ENCODE results near the gene BBS2. TPM values are rescaled to one million over a fixed set of nuclear protein-coding genes. Genes with fewer than 3 reads are reported as not detected.

Gene BBS2, protein sequence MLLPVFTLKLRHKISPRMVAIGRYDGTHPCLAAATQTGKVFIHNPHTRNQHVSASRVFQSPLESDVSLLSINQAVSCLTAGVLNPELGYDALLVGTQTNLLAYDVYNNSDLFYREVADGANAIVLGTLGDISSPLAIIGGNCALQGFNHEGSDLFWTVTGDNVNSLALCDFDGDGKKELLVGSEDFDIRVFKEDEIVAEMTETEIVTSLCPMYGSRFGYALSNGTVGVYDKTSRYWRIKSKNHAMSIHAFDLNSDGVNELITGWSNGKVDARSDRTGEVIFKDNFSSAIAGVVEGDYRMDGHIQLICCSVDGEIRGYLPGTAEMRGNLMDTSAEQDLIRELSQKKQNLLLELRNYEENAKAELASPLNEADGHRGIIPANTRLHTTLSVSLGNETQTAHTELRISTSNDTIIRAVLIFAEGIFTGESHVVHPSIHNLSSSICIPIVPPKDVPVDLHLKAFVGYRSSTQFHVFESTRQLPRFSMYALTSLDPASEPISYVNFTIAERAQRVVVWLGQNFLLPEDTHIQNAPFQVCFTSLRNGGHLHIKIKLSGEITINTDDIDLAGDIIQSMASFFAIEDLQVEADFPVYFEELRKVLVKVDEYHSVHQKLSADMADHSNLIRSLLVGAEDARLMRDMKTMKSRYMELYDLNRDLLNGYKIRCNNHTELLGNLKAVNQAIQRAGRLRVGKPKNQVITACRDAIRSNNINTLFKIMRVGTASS
- 57.6 and 64.5 TPM in 2 replicates for total RNA-seq (2014; rRNA removed; shearing (Covaris generic))

DNA sequence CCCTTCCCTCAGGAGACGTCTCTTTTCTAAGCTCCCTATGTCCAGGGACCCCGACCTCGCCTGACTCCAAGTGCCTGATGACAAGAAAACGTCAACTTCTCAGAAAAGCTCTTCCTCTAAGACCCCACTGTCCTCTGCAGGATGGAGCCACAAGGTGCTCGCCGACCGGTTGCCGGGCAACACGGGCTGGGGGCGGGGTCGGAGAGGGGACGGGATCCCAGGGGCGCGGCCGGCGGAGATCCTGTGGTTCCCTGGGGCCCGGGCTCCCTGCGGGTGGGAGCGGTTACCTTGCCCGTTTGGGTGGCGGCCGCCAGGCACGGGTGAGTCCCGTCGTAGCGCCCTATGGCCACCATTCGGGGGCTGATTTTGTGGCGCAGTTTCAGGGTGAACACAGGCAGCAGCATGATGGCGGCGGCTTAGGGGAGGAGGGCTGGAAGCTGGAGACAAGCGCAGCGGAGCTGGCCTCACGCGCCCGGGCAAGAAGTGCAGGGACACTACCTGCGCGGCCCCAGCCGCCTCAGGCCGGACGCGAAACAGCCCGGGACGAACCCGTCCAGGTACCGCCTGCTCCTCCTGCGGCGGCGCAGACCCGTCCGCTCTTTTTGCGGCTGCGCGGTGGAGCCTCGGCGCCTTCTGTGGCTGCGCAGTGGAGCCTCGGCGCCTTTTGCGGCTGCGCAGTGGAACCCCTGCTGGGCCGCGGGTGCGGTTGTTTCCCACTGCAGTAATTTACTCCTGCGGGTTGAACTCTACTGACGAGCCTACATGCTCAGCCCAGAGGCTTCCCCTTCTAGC is at the start of gene BBS2:
TSS of gene BBS2 (minus strand) at position 566 of the 792 bp plus-strand sequence. CDS start at position 404, 162 bp downstream.
- peak; percentile 69 for DNase-seq (ENCODE audit: low spot score)

DNA sequence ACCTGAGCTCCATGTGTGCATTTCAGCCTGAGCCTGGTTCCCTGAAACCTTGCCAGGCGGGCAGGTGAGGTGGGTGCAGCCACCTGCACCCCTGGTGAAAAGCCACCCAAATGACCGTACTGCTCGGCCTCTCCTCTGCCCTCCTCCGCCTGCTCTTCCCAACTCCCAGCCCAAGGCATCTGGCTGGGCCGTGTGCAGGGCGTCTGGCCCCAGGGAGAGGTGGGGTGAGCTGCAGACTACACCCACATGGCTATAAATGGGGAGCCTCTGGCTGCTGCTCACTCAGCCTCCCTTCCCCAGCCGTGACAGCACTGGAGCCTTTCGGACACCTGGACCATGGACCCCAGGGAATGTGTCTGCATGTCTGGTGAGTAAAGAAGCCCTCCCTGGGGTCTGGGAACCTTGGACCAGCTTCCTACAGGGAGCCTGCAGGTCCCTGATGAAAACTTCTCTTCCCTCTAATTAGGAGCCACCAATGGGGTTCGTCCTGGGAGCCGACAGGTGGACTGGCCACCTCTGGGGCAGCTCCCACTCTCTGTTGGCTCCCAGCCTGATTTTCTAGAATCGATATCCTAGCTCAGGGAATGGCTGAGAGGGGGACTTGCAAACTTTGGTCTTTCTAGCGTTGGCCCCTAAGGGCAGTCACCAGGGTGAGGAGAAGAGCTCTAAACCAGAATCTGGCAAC is 45.1 kb upstream of the BBS2 start, which contains the start of gene MT4:
TSS of gene MT4 (plus strand) at position 281 of the 685 bp plus-strand sequence. CDS start at position 337, 56 bp downstream.
- no peak for DNase-seq (ENCODE audit: low spot score)

DNA sequence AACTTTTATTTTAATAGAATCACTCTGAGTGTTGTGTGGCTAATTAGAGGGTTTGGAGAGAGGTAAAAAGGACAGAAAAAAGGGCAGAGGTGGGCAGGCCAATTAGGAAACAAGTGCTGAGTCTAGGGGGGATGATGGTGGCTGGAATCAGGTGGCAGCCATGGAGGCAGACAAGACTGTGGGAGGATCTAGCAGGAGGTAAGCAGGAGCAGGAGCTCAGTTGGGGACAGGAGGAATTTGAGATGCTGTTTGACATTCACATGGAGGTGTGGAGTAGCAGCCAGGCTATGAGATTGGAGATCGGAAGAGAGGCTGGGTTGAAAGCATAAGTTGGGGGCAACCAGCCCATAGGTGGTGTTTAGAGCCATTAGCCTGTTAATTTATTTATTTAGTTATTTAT is 41.3 kb upstream of the BBS2 start:
- no peak for DNase-seq (ENCODE audit: low spot score)

DNA sequence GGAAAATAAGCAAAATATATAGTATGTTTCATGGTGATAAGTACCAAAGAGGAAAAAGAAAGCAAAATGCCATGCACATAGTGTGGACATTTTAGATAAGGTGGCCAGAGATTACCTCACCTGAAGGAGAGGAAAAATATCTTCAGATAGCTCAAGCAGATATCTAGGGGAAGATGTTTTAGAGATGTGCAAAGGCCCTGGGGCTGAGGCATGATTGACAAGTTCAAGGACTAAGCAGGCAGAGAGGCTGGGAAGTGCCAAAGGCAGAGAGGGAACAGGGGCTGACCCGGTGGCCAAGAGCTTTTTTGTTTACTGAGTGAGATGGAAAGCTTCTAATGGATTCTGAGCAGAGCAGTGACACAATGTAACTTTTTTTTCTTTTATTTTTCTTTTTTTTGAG is 40.6 kb upstream of the BBS2 start:
- DNase-seq (ENCODE audit: low spot score): no peak

DNA sequence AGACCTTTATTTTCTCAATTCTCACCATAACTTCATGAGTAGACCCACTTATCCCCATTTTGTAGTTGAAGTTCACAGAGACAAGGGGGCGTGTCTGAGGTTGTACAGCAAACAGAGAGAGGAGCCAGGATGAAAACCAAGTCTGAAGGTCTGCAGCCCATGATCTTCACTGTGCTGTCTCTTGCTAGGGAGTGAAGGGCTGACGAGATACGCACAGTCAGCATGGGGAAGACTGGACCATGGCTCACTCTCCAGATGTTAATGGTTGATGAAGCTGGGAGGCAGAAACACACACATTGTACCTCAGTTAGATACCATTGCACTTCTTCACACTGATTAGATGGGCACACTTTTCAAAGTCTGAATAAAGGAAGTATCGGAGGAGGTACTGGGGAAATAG is 39.3 kb upstream of the BBS2 start:
- DNase-seq (ENCODE audit: low spot score): no peak

DNA sequence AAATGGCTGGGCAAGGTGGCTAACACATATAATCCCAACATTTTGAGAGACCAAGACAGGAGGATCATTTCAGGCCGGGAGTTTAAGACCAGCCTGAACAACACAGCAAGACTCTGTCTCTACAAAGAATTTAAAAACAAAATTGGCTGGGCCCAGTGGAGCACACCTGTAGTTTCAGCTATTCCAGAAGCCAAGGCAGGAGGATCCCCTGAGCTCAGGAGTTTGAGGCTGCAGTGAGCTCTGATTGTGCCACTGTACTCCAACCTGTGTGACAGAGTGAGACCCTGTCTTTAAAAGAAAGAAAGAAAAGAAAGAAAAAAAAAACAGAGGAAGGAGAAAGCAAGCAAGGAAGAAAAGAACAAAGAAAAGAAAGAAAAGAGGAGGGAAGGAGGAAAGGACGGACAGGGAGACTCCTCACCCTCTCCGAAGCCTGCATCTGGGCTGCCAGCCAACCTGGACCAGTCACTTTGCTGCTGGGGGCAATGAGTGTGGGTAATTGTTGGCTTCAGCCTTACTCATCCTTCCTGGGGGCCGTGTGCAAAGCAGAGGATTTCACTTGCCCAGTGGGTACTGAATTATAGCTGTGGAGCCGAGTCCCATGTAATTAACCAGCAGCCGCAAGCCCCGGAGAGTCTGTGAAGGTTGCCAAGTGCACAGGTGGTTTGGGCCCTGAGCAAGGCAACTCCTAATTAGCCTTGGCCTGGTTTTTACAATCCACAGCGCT is 38.4 kb upstream of the BBS2 start:
- peak; percentile 97 for DNase-seq (ENCODE audit: low spot score)

DNA sequence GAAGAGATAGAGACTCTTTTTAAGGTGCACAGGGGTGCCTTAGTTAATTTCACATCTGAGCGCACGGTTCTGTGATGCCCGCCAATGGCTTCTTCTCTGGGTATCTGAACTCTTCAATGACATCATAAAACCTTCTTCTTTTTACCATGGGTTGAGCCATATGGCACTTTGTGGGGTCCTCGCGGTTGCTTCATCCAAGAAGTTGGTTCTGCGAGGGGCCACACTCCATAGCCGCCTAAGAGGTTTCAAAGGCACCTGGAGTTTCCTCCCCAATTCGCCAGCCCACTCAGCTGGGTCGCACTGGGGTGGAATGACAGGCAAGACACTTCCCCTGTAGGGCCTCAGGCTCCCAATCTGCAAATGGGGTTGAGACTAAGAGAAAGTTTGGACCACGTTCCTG is 34.6 kb upstream of the BBS2 start:
- no peak for DNase-seq (ENCODE audit: low spot score)

DNA sequence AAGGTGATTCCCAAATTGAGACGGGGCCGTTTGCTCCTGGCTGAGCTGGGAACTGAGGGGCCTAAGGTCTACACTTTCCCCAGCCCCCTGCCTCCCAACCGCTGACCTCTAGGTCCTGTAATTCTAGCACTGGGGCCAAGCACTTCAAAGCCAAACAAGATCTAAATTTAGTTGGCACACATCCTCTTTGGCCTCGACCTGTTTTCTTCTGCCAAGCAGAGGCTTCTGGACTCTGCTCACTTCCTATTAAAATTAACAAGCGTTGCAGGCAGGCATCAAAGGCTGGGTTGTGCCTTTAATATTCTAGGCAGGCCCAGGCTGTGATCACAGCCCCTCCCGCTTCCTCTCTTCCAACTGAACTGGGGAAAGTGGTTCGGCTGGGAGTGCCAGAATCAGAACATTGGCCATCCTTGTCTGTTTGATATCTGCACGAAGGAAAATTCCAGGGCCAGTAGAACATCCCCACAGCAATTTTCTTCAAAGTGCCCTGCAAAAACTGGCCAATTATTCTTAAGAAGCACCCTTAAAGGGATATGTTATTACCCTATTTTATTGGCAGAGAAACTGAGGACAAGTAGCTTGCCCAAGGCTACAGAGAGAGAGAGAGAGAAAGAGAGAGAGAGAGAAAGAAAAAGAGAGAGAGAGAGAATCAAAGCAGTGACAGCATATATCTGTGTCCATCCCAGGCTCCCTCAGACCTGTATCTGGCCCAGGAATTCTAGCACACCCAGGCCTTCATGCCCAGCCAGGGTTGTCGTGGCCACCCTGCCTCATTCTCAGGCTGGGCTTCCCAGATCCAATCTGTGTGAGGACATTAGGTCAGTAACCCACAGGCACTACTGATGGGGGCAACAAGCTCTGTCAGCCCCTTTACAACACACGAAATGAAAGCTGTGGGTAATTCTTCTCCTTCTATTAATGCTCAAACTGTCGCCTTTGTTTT is 32.2 kb upstream of the BBS2 start:
- DNase-seq (ENCODE audit: low spot score): no peak

DNA sequence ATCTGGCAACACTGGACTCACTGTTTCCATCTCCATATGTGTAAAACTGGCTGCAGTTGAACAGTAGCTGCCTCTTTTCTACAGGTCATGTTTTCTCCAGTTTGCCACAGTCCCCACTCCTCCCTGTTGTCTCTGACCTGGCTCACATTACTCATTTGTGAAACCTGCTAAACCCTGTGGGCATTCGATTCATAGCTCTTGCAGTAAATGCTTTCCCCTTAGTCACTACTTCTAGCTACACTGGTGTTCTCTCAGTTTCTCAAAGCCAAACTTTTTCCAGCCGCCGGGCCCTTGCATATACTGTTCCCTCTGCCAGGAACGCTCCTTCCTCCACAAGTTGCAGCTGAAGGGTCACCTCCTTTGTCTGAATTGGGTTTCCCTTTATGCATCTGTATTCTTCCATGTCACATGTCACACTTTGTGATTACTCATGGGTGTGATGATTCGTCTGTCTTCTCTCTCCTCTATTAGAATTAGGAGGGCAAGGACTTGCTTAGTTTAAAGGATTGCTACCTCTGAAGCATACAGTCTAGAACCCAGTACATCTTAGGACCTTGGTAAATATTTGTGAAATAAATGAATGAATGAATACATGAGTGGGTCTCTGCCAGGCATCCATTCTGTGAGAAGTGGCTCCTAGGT is 30.0 kb upstream of the BBS2 start:
- DNase-seq (ENCODE audit: low spot score): no peak

DNA sequence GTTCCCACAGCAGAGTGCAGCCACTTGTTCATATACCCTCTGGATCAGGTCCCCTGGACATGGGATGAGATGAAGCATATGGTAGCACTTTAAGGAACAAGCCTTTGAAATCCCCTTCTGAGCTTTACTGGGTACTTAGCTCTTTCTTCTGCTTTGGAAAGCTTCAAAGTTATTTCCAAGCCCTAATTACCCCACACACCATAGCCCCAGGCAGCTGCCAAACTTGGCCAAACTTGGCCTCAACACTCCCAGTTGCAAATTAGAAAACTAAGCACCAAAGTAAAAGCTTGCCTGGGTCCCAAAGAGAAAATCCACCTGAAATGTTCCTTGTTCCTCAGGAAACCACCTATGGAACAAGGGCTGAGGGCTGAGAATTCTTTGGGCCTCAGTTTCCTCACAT is 29.3 kb upstream of the BBS2 start:
- no peak for DNase-seq (ENCODE audit: low spot score)

DNA sequence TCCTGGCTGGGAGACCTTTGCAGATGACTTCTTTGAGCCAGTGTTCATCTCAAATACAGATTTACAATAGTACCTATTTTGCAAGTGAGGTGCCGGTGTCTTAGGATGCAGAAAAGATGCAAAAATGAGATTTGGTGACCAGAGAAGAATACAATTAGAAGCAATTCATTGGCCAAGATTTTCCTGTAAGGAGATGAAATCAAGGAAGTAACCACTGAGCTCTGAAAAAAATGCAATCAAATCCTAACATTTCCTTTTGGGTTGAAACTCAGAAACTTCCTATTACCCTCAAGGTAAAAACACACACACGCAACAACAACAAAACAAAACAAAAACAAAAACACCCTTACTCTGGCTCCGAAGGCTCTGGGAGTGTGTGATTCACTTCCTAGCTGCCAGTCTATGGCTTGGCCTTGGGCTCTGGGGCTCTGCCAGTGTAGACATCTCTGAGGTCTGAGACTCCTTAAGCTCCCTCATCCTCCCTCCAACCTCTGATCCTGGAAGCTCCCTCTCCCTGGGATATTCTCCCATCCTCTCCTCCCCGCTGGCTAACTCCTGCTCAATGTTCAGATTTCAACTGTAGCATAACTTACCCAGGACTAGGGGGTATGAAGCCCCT is 28.2 kb upstream of the BBS2 start:
- peak; percentile 27 for DNase-seq (ENCODE audit: low spot score)

DNA sequence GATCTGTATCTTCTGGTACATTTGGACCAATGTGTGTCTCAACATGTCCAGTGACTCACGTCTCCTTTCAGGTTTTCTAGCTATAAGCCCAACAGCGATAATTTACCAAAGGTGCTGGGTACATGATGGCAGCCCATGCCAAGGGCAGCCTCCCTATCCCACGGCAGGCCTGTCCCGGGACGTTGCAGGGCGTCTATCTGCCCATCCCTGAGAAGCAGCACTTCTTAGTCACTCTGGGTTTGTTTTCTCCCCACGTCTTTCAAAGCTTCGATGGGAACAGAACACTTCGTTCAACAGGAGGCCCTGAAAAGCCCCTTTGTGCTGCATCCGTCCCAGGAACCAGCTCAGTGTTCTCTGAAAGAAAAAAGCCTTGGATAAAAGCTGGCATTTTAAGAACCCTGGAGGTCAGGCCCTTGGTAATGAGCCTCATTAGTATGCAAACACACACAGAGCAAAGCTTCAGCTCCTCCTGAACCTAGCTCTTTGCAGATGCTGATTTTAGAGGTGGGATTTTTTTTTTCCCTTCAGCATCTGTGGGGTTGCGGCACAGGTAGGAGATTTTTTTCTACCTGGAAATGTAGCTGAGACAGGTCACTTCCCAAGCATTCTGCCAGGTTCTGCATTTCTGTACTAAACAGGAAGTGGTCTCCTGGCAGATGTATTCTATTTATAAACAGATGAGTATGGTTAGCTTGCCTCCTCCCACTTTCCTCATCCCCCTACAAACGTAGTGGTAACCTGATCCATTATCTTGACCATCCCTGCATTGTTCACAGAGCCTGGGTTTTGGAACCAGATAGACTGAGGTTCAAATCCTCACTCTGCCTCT is 27.5 kb upstream of the BBS2 start:
- peak; percentile 83 for DNase-seq (ENCODE audit: low spot score)

DNA sequence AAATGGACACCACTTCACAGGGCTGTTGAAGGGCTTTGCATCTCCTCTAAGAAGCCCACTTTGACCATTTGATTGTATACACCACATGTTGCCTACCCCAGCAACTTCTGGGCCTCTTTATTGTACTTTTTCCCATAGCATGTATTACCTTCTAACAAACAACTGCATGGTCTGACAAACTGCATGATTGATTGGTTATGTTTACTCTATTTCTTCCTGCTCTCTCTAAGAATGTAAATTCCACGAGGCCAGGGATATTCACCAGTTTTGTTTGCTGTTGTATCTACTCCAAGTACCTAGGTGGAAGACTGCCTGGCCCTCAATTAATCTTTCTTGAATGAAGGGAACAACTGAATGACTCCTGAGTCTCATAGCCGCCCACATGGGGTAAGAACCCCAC is 22.2 kb upstream of the BBS2 start:
- DNase-seq (ENCODE audit: low spot score): no peak

DNA sequence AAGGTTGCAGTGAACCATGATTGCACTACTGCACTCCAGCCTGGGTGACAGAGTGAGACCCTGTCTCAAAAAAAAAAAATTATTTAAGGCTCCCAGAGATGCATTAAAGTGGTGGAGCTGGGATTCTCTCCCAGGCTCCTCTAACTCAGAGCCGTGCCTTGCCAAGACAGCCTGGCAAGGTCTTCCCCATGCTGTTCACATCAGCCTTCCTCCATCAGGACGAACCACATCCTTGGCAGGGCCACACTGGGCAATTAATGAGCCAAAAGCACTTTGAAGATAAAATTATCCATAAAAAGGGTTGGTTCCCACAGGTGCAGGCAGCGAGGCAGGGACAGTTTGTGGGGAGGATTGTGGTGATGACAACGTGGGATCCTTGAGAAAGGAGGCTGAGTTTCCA is 19.8 kb upstream of the BBS2 start:
- no peak for DNase-seq (ENCODE audit: low spot score)

DNA sequence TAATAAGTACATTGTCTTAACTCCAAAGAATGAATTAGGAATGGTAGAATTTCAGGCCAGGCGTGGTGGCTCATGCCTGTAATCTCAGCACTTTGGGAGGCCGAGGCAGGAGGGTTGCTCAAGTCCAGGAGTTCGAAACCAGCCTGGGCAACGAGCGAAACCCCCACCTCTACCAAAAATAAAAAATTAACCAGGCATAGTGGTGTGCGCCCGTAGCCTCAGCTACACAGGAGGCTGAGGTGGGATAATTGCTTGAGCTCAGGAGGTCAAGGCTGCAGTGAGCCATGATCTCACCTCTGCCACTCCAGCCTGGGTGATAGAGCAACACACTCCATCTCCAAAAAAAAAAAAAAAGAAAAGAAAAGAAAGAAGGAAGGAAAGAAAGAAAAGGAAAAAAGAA is 18.5 kb upstream of the BBS2 start:
- no peak for DNase-seq (ENCODE audit: low spot score)

DNA sequence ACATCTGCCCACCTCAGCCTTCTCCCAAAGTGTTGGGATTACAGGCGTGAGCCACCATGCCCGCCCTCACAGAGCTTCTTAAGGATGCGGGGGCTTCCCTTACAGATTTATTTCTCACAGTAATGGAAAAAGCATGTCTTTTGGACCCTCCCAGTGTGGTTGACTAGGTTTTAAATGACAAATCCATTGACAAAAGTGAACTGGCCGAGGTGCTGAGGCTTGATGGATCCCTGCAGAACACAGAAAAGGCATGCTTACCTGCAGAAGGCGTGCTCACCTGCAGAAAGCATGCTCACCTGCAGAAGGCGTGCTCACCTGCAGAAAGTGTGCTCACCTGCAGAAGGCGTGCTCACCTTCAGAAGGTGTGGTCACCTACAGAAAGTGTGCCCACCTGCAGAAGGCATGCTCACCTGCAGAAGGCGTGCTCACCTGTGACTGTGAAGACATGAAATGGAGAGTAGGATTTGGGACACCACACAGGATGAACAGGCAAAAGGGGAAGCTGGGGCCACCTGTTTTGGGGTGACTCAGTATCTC is 15.1 kb upstream of the BBS2 start:
- no peak for DNase-seq (ENCODE audit: low spot score)

DNA sequence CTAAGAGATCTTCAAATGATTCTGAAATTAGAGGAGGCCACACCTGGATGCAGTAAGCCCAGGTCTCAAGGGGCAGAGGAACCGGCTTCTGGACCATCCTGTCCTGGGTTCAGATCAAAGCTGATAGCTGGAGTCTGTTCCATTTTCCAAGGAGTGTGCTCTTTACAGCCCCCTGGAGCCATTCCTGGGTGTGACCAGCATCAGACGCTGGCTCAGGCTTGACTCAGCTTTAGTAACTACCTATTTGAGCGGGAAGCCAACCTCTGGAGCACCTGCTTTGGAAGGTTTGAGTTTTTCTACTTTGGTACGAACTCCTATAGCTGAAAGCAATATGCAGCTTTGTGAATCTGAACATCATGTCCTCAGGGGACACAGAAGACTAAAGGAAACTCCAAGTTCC is 12.9 kb upstream of the BBS2 start:
- DNase-seq (ENCODE audit: low spot score): no peak

DNA sequence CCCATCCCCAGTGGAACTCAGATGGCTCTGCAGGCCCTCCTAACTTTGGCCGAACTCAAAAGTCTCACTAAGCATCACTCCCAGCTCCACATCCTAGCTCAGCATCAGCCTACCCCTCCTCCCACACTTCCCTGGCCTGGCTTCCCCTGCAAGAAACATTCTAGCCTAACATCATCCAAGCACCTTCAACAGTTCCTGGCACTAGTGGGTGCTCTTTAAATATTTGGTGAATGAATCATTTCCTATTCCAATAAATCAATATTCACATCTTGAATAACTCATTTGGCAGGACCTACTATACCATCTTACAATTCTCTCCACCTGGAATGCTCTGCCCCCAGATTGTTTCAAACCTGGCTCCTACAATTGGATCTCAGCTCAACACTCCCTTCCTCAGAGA is 11.0 kb upstream of the BBS2 start:
- peak; percentile 47 for DNase-seq (ENCODE audit: low spot score)
